Endothelial cell (in vitro differentiated cells): ENCODE data around the gene SERTM2. TPM values are rescaled to one million over a fixed set of nuclear protein-coding genes. Genes with fewer than 3 reads are reported as not detected.

Source experiments
- DNase-seq: peaks from one replicate; pipeline ENCODE4 v3.0.0; 2021; ENCODE audit warnings: low spot score
- H3K27ac Mint-ChIP-seq: one replicate; pipeline ENCODE4 v1.8.0; 2021; ENCODE audit warnings: mixed read lengths, inconsistent platforms; ENCODE audit not compliant: unreplicated experiment
- H3K27me3 Mint-ChIP-seq: one replicate; pipeline ENCODE4 v1.8.0; 2021; ENCODE audit warnings: mild to moderate bottlenecking, moderate library complexity, mixed read lengths, inconsistent platforms; ENCODE audit not compliant: unreplicated experiment
- H3K36me3 Mint-ChIP-seq: one replicate; pipeline ENCODE4 v1.8.0; 2021; ENCODE audit warnings: mild to moderate bottlenecking, low read depth, mixed read lengths, inconsistent platforms; ENCODE audit not compliant: unreplicated experiment
- H3K4me1 Mint-ChIP-seq: one replicate; pipeline ENCODE4 v1.8.0; 2021; ENCODE audit warnings: mild to moderate bottlenecking, mixed read lengths, inconsistent platforms; ENCODE audit not compliant: unreplicated experiment
- H3K4me3 Mint-ChIP-seq: one replicate; pipeline ENCODE4 v1.8.0; 2021; ENCODE audit warnings: mild to moderate bottlenecking, mixed read lengths, inconsistent platforms; ENCODE audit not compliant: unreplicated experiment
- H3K9me3 Mint-ChIP-seq: one replicate; pipeline ENCODE4 v1.8.0; 2021; ENCODE audit warnings: mixed read lengths, inconsistent platforms; ENCODE audit not compliant: unreplicated experiment
- CTCF ChIP-seq: fragments of 200-600 bp; sonication (generic); IDR thresholded peaks from one replicate; pipeline ENCODE4 v1.5.0; 2021; ENCODE audit warnings: antibody characterized with exemption; ENCODE audit not compliant: unreplicated experiment
- total RNA-seq: library from RNA; stranded (reverse); fragmentation: NEBNext Ultra II Directional; extraction: Animal tissue kit (Norgen Biotek cat#: 25700); gene quantifications from one replicate; pipeline ENCODE4 v1.2.1, GENCODE V29; 2021; ENCODE audit not compliant: unreplicated experiment

SERTM2 gene
- total RNA-seq, 1 donor from 2014 or later, result 0.92 TPM

GRCh38 chrX:111567542-111568255 lies 56.3 kb downstream of the SERTM2 start:
- Mint-ChIP-seq H3K36me3 (no peaks in the 10 kb centered on the region), H3K4me1 (no peaks in the 10 kb centered on the region), H3K9me3 (no peaks in the 10 kb centered on the region), H3K27ac (no peak overlapping the region), H3K4me3 (no peak overlapping the region), H3K27me3 (no peaks in the 10 kb centered on the region)
- no peak for TF ChIP-seq CTCF
- DNase-seq, result no peak

GRCh38 chrX:111568354-111568753 lies 56.9 kb downstream of the SERTM2 start:
- H3K27ac Mint-ChIP-seq, result no peak overlapping the region
- H3K36me3 Mint-ChIP-seq, result no peaks in the 10 kb centered on the region
- peak; percentile 4 for DNase-seq
- no peaks in the 10 kb centered on the region for H3K9me3 Mint-ChIP-seq
- H3K27me3 Mint-ChIP-seq, result no peaks in the 10 kb centered on the region
- no peaks in the 10 kb centered on the region for H3K4me1 Mint-ChIP-seq
- H3K4me3 Mint-ChIP-seq, result no peak overlapping the region
- peak; percentile 30 for TF ChIP-seq CTCF

- Mint-ChIP-seq H3K27ac (no peak overlapping the region), H3K27me3 (no peaks in the 10 kb centered on the region), H3K36me3 (no peaks in the 10 kb centered on the region), H3K4me1 (no peaks in the 10 kb centered on the region), H3K4me3 (no peak overlapping the region), H3K9me3 (no peaks in the 10 kb centered on the region)
- no peak for TF ChIP-seq CTCF
- DNase-seq, result no peak
Observed at GRCh38 chrX:111568817-111569216, 57.4 kb downstream of the SERTM2 start.

Other genes with a start within 250 kb of the SERTM2 start
- 1.5 TPM for gene CAPN6, start 241.2 kb upstream of the SERTM2 start, total RNA-seq
- 0.26 TPM for gene DCX, start 99.5 kb upstream of the SERTM2 start, total RNA-seq
- gene ALG13, start 169.5 kb downstream of the SERTM2 start, total RNA-seq, result 29.0 TPM